Measurements from ENCODE around the gene AGT.

DNA sequence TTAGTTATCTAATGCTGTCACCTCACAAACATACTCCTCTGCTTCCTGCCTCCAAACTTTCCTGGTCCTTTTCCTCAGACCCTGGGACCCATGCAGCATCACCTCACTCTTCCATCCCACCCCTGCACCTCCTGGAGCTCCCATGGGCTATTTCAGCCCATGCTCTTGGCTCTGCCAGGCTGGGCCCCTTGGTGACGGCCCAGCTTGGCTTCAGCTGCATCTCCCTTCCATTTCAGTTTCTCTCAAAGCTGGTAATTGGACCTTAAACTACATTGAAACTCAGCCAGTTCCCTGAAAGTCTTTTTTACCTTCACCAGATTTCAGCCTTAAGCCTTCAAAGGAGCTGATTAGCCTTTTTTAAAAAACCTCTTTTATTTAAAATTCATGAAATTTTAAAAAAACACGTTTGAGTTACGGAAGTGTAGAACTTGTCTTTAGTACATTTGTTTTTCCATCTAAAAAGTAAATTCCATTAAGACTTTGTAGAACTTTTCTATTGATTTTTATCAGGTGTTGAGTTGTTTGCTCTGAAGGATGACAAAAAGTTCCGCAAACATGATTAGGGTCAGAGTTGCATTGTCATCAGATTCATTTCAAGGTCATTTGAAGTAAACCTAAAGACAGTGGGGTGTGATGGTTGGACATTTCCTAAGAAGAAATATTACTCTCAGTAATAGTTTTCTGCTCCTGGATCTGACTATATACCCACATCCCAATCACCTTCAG, 33.5 kb downstream of the AGT start:
- no peak for TF ChIP-seq POLR2A (IDR thresholded peaks at IDR 0.05; ENCODE audit: borderline replicate concordance, extremely low read depth, insufficient read depth, insufficient read length)
- TF ChIP-seq, protein P1, sequence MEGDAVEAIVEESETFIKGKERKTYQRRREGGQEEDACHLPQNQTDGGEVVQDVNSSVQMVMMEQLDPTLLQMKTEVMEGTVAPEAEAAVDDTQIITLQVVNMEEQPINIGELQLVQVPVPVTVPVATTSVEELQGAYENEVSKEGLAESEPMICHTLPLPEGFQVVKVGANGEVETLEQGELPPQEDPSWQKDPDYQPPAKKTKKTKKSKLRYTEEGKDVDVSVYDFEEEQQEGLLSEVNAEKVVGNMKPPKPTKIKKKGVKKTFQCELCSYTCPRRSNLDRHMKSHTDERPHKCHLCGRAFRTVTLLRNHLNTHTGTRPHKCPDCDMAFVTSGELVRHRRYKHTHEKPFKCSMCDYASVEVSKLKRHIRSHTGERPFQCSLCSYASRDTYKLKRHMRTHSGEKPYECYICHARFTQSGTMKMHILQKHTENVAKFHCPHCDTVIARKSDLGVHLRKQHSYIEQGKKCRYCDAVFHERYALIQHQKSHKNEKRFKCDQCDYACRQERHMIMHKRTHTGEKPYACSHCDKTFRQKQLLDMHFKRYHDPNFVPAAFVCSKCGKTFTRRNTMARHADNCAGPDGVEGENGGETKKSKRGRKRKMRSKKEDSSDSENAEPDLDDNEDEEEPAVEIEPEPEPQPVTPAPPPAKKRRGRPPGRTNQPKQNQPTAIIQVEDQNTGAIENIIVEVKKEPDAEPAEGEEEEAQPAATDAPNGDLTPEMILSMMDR (IDR thresholded peaks at IDR 0.05 in 2 of 3, conservative IDR thresholded peaks at IDR 0.05 in 1 of 3; ENCODE audit: borderline replicate concordance in 1 of 3, insufficient read depth in 1 of 3, low read depth in 2 of 3, low read length in 2 of 3) = no peak
- no peak for TF ChIP-seq SP1 (IDR thresholded peaks at IDR 0.05; ENCODE audit: low read depth)
- no peak for TF ChIP-seq CEBPB (IDR thresholded peaks at IDR 0.05; ENCODE audit: low read depth)
- TF ChIP-seq, protein P2, sequence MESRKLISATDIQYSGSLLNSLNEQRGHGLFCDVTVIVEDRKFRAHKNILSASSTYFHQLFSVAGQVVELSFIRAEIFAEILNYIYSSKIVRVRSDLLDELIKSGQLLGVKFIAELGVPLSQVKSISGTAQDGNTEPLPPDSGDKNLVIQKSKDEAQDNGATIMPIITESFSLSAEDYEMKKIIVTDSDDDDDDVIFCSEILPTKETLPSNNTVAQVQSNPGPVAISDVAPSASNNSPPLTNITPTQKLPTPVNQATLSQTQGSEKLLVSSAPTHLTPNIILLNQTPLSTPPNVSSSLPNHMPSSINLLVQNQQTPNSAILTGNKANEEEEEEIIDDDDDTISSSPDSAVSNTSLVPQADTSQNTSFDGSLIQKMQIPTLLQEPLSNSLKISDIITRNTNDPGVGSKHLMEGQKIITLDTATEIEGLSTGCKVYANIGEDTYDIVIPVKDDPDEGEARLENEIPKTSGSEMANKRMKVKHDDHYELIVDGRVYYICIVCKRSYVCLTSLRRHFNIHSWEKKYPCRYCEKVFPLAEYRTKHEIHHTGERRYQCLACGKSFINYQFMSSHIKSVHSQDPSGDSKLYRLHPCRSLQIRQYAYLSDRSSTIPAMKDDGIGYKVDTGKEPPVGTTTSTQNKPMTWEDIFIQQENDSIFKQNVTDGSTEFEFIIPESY (IDR thresholded peaks at IDR 0.05; ENCODE audit: extremely low read depth, insufficient replicate concordance, low read length) = no peak
- no peak for TF ChIP-seq EZH2phosphoT487 (IDR thresholded peaks at IDR 0.05; ENCODE audit: borderline replicate concordance)
- no peak for TF ChIP-seq RAD21 (IDR thresholded peaks at IDR 0.05; ENCODE audit: low read depth)
- TF ChIP-seq, protein P3, sequence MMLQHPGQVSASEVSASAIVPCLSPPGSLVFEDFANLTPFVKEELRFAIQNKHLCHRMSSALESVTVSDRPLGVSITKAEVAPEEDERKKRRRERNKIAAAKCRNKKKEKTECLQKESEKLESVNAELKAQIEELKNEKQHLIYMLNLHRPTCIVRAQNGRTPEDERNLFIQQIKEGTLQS (IDR thresholded peaks at IDR 0.05) = no peak
- TF ChIP-seq EZH2 (IDR thresholded peaks at IDR 0.05) = no peak
